NCI-H128 (cell line): ENCODE data around the gene CC2D1B.

Experiments
- DNase-seq: peaks from one replicate; lab custom pipeline; 2025; ENCODE audit not compliant: unreplicated experiment; lab: John Stamatoyannopoulos, UW

CC2D1B gene

DNA sequence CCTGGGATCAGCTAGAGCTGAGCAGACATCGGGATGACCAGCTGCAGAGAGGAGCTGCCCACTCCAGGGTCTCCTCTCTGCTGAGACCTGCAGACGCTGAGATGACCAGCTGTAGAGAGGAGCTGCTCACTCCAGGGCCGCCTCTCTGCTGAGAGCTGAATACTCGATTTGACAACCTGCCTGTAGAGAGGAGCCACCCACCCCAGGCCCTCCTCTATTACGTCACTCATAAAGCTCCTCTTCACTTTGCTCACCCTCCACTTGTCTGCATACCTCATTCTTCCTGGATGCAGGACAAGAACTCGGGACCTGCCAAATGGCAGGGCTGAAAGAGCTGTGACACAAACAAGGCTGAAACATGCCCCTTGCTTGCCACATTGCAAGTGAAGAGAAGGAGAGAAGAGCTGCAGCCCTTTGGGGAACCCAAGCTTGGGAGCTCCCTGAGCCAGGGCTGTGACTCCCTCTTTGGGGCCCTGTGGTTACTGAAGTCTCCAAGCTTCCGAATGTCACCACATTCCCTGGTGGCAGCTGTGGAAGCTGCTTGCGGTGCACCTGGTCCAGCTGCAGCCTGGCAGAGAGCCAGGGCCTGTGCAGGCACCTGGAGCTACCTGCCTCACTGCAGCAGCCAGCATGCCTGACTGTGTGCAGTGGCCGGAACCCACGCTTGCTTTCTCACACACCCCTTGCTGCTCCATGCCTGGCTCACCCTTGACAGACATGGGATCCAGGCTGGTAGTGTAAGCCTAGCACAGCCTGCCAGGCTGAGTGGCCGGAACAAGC lies 59.6 kb downstream of the CC2D1B start:
- DNase-seq, result no peak

- no peak for DNase-seq
Measured at GRCh38 chr1:52305417-52306226, 60.4 kb downstream of the CC2D1B start.
